Endothelial cell of umbilical vein (primary cell): ENCODE data around the gene EEF1A1.

ENCODE experiments used
- MAX ChIP-seq: IDR thresholded peaks from 2 replicates; pipeline ENCODE4 v1.6.1; 2011; ENCODE audit not compliant: insufficient read depth, insufficient read length
- POLR2A ChIP-seq: IDR thresholded peaks from 2 replicates; pipeline ENCODE4 v1.6.1; 2012; ENCODE audit warnings: low read depth, mild to moderate bottlenecking, control low read depth, low read length
- POLR2AphosphoS5 ChIP-seq: IDR thresholded peaks from 2 replicates; pipeline ENCODE4 v1.6.1; 2012; ENCODE audit warnings: low read depth, mild to moderate bottlenecking, control low read depth, low read length, moderate library complexity; ENCODE audit not compliant: insufficient read depth

DNA sequence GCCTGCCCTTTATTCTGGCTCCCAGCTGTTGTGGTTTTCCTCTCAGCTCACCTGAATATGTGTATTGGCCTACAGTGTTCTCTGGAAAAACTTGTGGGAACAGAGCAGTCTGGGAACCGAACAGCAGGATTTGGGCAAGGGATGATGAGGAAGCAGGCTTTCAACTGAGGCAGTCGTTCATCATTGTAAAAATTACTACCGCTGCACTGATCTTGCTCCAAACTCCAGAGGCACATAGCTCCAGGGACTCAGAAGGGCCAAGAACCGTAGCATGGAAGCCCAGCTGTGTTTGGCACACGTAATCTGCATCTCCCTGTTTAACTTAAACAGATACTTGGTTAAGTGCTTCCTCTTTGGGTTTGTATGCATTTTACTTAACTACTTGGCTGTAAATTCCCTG is 48.3 kb upstream of the EEF1A1 start:
- TF ChIP-seq POLR2AphosphoS5 (no peak), POLR2A (no peak), MAX (no peak)
